Ishikawa (cell line): ENCODE results near the gene E2F1.

Experiments
- CEBPB ChIP-seq: IDR thresholded peaks from 2 replicates; pipeline ENCODE4 v1.6.1; 2012
- CREB1 ChIP-seq: IDR thresholded peaks from 2 replicates; pipeline ENCODE4 v1.6.1; 2012; ENCODE audit warnings: low read depth
- EGR1 ChIP-seq: IDR thresholded peaks from 2 replicates; pipeline ENCODE4 v1.6.1; 2012
- EP300 ChIP-seq: IDR thresholded peaks from 2 replicates; pipeline ENCODE4 v1.6.1; 2012; ENCODE audit warnings: borderline replicate concordance
- FOXM1 ChIP-seq: IDR thresholded peaks from 2 replicates; pipeline ENCODE4 v1.6.1; 2012; ENCODE audit warnings: low read depth, borderline replicate concordance
- NFIC ChIP-seq: IDR thresholded peaks from 2 replicates; pipeline ENCODE4 v1.6.1; 2012
- RAD21 ChIP-seq: IDR thresholded peaks from 2 replicates; pipeline ENCODE4 v1.6.1; 2012; ENCODE audit warnings: low read depth
- REST ChIP-seq: IDR thresholded peaks from 2 replicates; pipeline ENCODE4 v1.6.1; 2012; ENCODE audit warnings: low read depth, mild to moderate bottlenecking
- TAF1 ChIP-seq: IDR thresholded peaks from 2 replicates; pipeline ENCODE4 v1.6.1; 2012; ENCODE audit warnings: low read depth, mild to moderate bottlenecking
- TCF12 ChIP-seq: IDR thresholded peaks from 2 replicates; pipeline ENCODE4 v1.6.1; 2012; ENCODE audit warnings: low read depth
- TEAD4 ChIP-seq: IDR thresholded peaks from 2 replicates; pipeline ENCODE4 v1.6.1; 2012
- USF1 ChIP-seq: IDR thresholded peaks from 2 replicates; pipeline ENCODE4 v1.6.1; 2012
- YY1 ChIP-seq: IDR thresholded peaks from 2 replicates; pipeline ENCODE4 v1.6.1; 2012; ENCODE audit warnings: low read depth
- ZBTB7A ChIP-seq: IDR thresholded peaks from 2 replicates; pipeline ENCODE4 v1.6.1; 2012; ENCODE audit warnings: low read depth
- TF ChIP-seq, protein P1 (sequence below): IDR thresholded peaks from 2 replicates; pipeline ENCODE4 v1.6.1; 2012

E2F1 gene

GRCh38 chr20:33686100-33686983, at the start of gene E2F1:
E2F1 (minus strand) TSS chr20:33686385; CDS start chr20:33686264, 121 bp downstream.
- TF ChIP-seq, protein P1, sequence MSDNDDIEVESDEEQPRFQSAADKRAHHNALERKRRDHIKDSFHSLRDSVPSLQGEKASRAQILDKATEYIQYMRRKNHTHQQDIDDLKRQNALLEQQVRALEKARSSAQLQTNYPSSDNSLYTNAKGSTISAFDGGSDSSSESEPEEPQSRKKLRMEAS: peak; percentile 94
- TF ChIP-seq USF1 (peak; percentile 76), TCF12 (peak; percentile 27; the same call in 1 of the 2 replicates), EGR1 (0 out of 2 replicates have a peak, but pooled peaks have one; percentile 28), CREB1 (peak; percentile 53; the same call in 1 of the 2 replicates), TEAD4 (no peak), REST (no peak), NFIC (no peak), YY1 (0 out of 2 replicates have a peak, but pooled peaks have one; percentile 23), EP300 (no peak)

GRCh38 chr20:33733654-33734576, 47.7 kb upstream of the E2F1 start:
- TF ChIP-seq CEBPB: peak; percentile 63
- no peak for TF ChIP-seq FOXM1
- TF ChIP-seq YY1: no peak
- peak; percentile 80 for TF ChIP-seq TEAD4
- no peak for TF ChIP-seq REST
- no peak for TF ChIP-seq EP300
- no peak for TF ChIP-seq EGR1
- no peak for TF ChIP-seq RAD21
- TF ChIP-seq USF1: no peak
- TF ChIP-seq TAF1: no peak
- TF ChIP-seq, protein P1: no peak
- TF ChIP-seq TCF12: no peak
- TF ChIP-seq NFIC: no peak
- no peak for TF ChIP-seq ZBTB7A

GRCh38 chr20:33732166-33732970, 46.2 kb upstream of the E2F1 start:
- TF ChIP-seq YY1: peak; percentile 59
- peak; percentile 99 for TF ChIP-seq EP300
- TF ChIP-seq TCF12: peak; percentile 80
- TF ChIP-seq CREB1: no peak
- TF ChIP-seq TAF1: peak; percentile 67; the same call in 1 of the 2 replicates
- 0 out of 2 replicates have a peak, but pooled peaks have one; percentile 9 for TF ChIP-seq RAD21
- no peak for TF ChIP-seq TEAD4
- TF ChIP-seq EGR1: peak; percentile 33
- TF ChIP-seq, protein P1: peak; percentile 84; the same call in 1 of the 2 replicates
- no peak for TF ChIP-seq FOXM1
- peak; percentile 48; the same call in 1 of the 2 replicates for TF ChIP-seq NFIC
- no peak; the same call in 1 of the 2 replicates for TF ChIP-seq REST
- no peak for TF ChIP-seq CEBPB
- no peak for TF ChIP-seq USF1
- TF ChIP-seq ZBTB7A: no peak
